Bronchial epithelial cell (primary cell): ENCODE results near the gene FLAD1. TPM values are rescaled to one million over a fixed set of nuclear protein-coding genes. Genes with fewer than 3 reads are reported as not detected.
A peak's percentile ranks its signal among the peaks of the same experiment; 100 is the strongest.

ENCODE experiments used
- DNase-seq: peaks from one replicate; pipeline ENCODE4 v3.0.0-alpha.2; 2010; ENCODE audit warnings: low read depth
- FAIRE-seq: peaks from 2 replicates; lab custom pipeline; 2011; peaks lifted over from hg19 to GRCh38; lab: Jason Lieb, UNC
- H3K27me3 ChIP-seq: 2 replicates; pipeline ENCODE4 v1.5.1; 2011; ENCODE audit warnings: low read length; ENCODE audit not compliant: control insufficient read depth, insufficient read depth
- H3K36me3 ChIP-seq: 2 replicates; pipeline ENCODE4 v1.5.1; 2011; ENCODE audit warnings: low read length; ENCODE audit not compliant: control insufficient read depth, insufficient read depth
- H3K4me3 ChIP-seq: 2 replicates; pipeline ENCODE4 v1.5.1; 2011; ENCODE audit warnings: mild to moderate bottlenecking, low read depth, low read length, control low read depth
- total RNA-seq: library from RNA; depleted of rRNA; stranded (reverse); fragments of >200 nt; gene quantifications from 2 replicates; pipeline ENCODE4 v1.2.1, GENCODE V29; 2014
- TF ChIP-seq, protein P1 (sequence below): IDR thresholded peaks from 2 replicates; pipeline ENCODE4 v1.5.1; 2011; ENCODE audit warnings: mild to moderate bottlenecking, moderate library complexity, low read length, control low read depth, inconsistent platforms; ENCODE audit not compliant: insufficient read depth, severe bottlenecking

FLAD1 gene
- total RNA-seq, 1 donor from 2014 or later, result 40.8 TPM

DNA sequence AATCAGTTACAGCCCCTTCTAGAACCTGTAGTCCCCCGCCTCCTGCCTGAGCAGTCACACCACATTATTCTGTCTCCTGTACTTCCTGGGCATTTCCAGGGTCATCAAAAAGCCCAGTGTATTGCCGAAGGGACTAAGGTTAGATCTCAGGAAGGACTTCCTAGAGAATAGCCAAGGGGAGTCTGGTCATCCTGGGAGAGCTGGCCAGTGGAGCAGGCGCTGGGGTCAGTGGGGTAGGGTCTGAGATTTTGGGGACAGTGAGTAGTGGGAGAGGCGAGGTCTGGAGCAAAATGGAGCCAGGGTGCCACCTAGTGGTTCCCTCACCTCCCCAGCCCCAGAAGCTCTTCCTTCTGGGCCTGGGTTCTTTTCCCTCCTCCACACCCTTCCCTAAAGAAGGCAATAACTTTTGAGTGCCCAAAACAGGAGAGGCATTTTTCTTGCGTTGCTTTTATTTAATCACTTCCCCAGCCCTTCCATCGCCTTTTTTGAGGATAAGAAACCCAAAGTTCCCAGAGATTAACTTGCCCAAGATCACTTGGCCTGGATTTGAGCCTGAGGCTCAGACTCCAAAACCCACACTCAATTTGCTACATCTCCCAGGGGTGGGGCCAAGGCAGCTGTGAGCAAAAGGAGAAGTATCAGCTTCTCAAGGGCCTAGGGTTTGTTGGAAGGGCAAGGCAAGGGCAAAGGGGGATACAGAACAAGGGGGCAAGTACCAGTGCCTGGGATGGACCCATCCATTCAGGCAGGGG is 39.3 kb upstream of the FLAD1 start:
- DNase-seq (peak; percentile 22), FAIRE-seq (no peak)
- H3K36me3 ChIP-seq, result no peaks in the 10 kb centered on the region
- H3K4me3 ChIP-seq, result no peak overlapping the region
- no peaks in the 10 kb centered on the region for H3K27me3 ChIP-seq
- TF ChIP-seq, protein P1, sequence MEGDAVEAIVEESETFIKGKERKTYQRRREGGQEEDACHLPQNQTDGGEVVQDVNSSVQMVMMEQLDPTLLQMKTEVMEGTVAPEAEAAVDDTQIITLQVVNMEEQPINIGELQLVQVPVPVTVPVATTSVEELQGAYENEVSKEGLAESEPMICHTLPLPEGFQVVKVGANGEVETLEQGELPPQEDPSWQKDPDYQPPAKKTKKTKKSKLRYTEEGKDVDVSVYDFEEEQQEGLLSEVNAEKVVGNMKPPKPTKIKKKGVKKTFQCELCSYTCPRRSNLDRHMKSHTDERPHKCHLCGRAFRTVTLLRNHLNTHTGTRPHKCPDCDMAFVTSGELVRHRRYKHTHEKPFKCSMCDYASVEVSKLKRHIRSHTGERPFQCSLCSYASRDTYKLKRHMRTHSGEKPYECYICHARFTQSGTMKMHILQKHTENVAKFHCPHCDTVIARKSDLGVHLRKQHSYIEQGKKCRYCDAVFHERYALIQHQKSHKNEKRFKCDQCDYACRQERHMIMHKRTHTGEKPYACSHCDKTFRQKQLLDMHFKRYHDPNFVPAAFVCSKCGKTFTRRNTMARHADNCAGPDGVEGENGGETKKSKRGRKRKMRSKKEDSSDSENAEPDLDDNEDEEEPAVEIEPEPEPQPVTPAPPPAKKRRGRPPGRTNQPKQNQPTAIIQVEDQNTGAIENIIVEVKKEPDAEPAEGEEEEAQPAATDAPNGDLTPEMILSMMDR, result peak; percentile 96

DNA sequence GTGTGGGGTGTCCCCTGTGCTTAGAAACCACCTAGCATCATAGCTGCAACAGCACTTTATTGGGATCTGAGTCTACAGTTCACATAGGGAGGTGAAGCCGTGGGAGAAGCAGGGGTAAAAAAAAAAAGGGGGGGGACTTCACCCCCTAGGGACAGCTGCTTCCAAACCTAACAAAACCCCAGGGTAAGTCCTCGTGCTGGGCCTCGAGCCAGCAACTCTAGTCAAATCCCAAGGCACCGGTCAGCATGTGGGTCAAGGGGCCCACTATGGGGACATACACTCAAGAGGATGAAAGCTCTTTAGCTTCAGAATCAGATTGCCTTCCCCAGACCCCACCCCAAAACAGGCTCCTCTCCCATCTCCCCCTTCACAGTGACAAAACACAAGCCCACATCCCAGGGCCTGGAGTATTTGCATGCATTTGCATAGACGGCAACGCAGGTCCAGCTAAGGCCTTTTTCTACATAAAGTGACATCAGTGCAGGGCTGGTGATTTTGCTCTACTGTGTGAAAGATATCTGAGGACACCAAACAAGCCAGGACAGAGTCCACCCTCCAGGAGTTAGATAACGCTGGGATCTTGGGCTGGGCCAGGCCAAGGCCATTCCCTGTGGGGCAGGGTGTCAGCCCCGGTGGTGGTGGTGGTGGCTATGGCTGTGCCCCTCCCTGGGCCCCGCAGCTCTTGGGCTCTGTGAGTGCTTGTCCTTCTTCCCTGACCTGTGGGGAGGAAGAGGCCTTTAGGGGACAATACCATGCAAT is 38.6 kb upstream of the FLAD1 start:
- Histone ChIP-seq H3K36me3 (no peaks in the 10 kb centered on the region), H3K4me3 (no peak overlapping the region), H3K27me3 (no peaks in the 10 kb centered on the region)
- DNase-seq (no peak), FAIRE-seq (no peak)
- TF ChIP-seq, protein P1, result no peak

- Histone ChIP-seq H3K36me3 (no peaks in the 10 kb centered on the region), H3K4me3 (no peak overlapping the region), H3K27me3 (no peaks in the 10 kb centered on the region)
- TF ChIP-seq, protein P1, result no peak
- no peak for FAIRE-seq
- no peak for DNase-seq
Measured at GRCh38 chr1:154945160-154945961, 37.8 kb upstream of the FLAD1 start.

GRCh38 chr1:154945962-154946850 is 36.9 kb upstream of the FLAD1 start:
- TF ChIP-seq, protein P1, result no peak
- H3K36me3 ChIP-seq, result no peaks in the 10 kb centered on the region

GRCh38 chr1:154948079-154948478 is 35.1 kb upstream of the FLAD1 start:
- DNase-seq (no peak), FAIRE-seq (no peak)
- Histone ChIP-seq H3K36me3 (no peaks in the 10 kb centered on the region), H3K4me3 (no peak overlapping the region), H3K27me3 (no peaks in the 10 kb centered on the region)
- TF ChIP-seq, protein P1, result no peak

More at GRCh38 chr1:154945962-154946850, 36.9 kb upstream of the FLAD1 start:
- no peak overlapping the region for H3K4me3 ChIP-seq
- no peak for FAIRE-seq
- H3K27me3 ChIP-seq, result no peaks in the 10 kb centered on the region
- no peak for DNase-seq
